IgD-negative memory B cell (primary cell): ENCODE results near the gene HIP1. TPM values are rescaled to one million over a fixed set of nuclear protein-coding genes. Genes with fewer than 3 reads are reported as not detected.
"Not testable (repeated sequence)": the region's sequence is repeated elsewhere in the genome, so short reads cannot be mapped to it uniquely, and the experiment has no call there.

Experiments used
- H3K27ac Mint-ChIP-seq, 3 donors: one replicate each; pipeline ENCODE4 v1.8.0; 2020 to 2022; ENCODE audit warnings: mild to moderate bottlenecking in 3 of 3, mixed read lengths in 3 of 3, moderate library complexity in 1 of 3
- H3K27me3 Mint-ChIP-seq: one replicate; pipeline ENCODE4 v1.8.0; 2021; ENCODE audit warnings: mixed read lengths
- H3K36me3 Mint-ChIP-seq: one replicate; pipeline ENCODE4 v1.8.0; 2020; ENCODE audit warnings: mild to moderate bottlenecking, mixed read lengths
- H3K4me1 Mint-ChIP-seq, 3 donors: one replicate each; pipeline ENCODE4 v1.8.0; 2020 to 2022; ENCODE audit warnings: mixed read lengths in 3 of 3, mild to moderate bottlenecking in 1 of 3
- H3K4me3 Mint-ChIP-seq, 4 donors: one replicate each; pipeline ENCODE4 v1.8.0; 2020 to 2022; ENCODE audit warnings: mild to moderate bottlenecking in 4 of 4, mixed read lengths in 4 of 4, moderate library complexity in 3 of 4
- H3K9me3 Mint-ChIP-seq, 3 donors: one replicate each; pipeline ENCODE4 v1.8.0; 2020 to 2021; ENCODE audit warnings: mixed read lengths in 3 of 3, mild to moderate bottlenecking in 1 of 3
- polyA plus RNA-seq: library from polyadenylated mRNA; unstranded; fragments of 300-500 nt; fragmentation: Illumina TruSeq; gene quantifications from one replicate; pipeline ENCODE4 v1.2.3, GENCODE V29; 2021

Gene HIP1
- polyA plus RNA-seq, 1 donor from 2014 or later: 3.4 TPM

GRCh38 chr7:75729851-75730274 lies 8.9 kb downstream of the HIP1 start:
- Mint-ChIP-seq H3K4me1 (peaks cover 18 to 24% (median 19%) of the 10 kb centered on the region in 3 donors), H3K36me3 (peaks cover 2% of the 10 kb centered on the region), H3K27ac (peak overlapping the region; percentile 2 to 51 (median 27)), H3K9me3 (no peaks in the 10 kb centered on the region), H3K27me3 (no peaks in the 10 kb centered on the region), H3K4me3 (peak overlapping the region in 2 of 4 donors; percentile 19 to 87)

DNA sequence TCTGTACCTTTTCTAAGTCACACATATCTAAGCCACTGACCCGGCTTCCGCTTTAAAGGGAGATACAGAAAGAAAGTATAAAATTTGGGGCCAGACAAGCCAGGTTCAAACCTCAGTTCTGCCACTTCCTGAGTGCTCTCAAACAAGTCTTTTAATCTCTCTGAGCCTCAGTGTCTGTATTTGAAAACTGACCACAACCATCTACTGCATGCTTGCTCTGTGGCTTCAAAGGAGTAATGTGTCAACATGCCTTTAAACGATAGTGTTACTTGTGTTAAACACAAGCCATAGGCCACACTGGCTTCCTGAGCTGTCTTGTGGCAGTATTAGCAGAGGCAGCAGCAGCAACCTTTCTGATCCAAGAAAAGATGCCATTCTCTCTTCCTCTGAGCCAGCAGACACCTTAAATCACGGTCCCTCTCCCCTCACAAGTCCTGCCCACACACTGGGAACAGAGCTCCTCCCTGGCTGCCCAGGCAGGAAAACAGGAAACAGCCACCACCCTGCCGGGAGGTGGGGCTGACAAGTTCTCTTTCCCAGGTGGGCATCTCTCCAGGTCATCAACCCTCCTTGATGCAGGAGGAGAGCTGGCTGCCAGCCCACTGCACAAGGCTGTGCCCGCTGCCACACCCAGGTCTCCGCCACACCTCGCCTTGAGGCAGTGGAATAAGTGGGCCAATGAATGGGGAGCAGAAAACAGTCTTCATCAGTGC lies 10.7 kb downstream of the HIP1 start:
- Mint-ChIP-seq H3K36me3 (no peaks in the 10 kb centered on the region), H3K9me3 (no peaks in the 10 kb centered on the region), H3K4me3 (peak overlapping the region in 1 of 4 donors; percentile 79), H3K27ac (peak overlapping the region in 2 of 3 donors; percentile 62 to 80), H3K27me3 (no peaks in the 10 kb centered on the region), H3K4me1 (peaks cover 16 to 18% (median 18%) of the 10 kb centered on the region in 3 donors)

GRCh38 chr7:75727351-75727750 lies 11.4 kb downstream of the HIP1 start:
- H3K27ac Mint-ChIP-seq, H3K36me3 Mint-ChIP-seq, H3K27me3 Mint-ChIP-seq, H3K4me3 Mint-ChIP-seq, H3K9me3 Mint-ChIP-seq: not testable (repeated sequence)
- peaks cover 16 to 18% (median 18%) of the 10 kb centered on the region in 3 donors for H3K4me1 Mint-ChIP-seq

- no peaks in the 10 kb centered on the region for H3K36me3 Mint-ChIP-seq
- H3K9me3 Mint-ChIP-seq: no peaks in the 10 kb centered on the region
- peaks cover 16 to 18% (median 18%) of the 10 kb centered on the region in 3 donors for H3K4me1 Mint-ChIP-seq
- no peaks in the 10 kb centered on the region for H3K27me3 Mint-ChIP-seq
- peak overlapping the region in 1 of 4 donors; percentile 17 for H3K4me3 Mint-ChIP-seq
- H3K27ac Mint-ChIP-seq: no peak overlapping the region
These were observed 13.4 kb downstream of the HIP1 start for GRCh38 chr7:75725306-75725705.

- Mint-ChIP-seq H3K27me3 (no peaks in the 10 kb centered on the region), H3K4me1 (peaks cover 11 to 13% (median 12%) of the 10 kb centered on the region in 3 donors), H3K4me3 (no peak overlapping the region), H3K36me3 (no peaks in the 10 kb centered on the region), H3K27ac (no peak overlapping the region), H3K9me3 (no peaks in the 10 kb centered on the region)
These were observed 15.3 kb downstream of the HIP1 start for GRCh38 chr7:75723444-75723843.

DNA sequence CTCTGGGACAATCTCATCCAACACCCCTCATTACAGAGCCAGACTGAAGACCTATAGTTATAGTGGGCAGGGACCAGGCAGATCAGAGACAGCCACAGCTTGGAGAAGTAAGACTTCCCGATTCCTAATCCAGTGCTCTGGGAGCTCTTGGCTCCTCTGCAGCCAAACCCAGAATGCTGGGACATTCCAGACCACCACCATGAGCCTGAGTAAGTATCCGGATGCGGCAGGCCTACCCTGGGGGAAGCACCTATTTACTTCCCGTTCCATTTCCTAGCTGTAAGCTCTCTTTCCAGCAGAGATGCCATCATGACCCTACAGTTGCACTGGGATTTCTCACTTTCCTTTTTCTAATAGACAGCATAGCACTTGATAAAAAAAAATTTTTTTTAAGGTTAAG lies 16.4 kb downstream of the HIP1 start:
- H3K36me3 Mint-ChIP-seq: no peaks in the 10 kb centered on the region
- H3K27ac Mint-ChIP-seq: no peak overlapping the region
- H3K27me3 Mint-ChIP-seq: no peaks in the 10 kb centered on the region
- no peaks in the 10 kb centered on the region for H3K9me3 Mint-ChIP-seq
- no peak overlapping the region for H3K4me3 Mint-ChIP-seq
- H3K4me1 Mint-ChIP-seq: peaks cover 5% of the 10 kb centered on the region in 3 donors

- not testable (repeated sequence) for H3K27ac Mint-ChIP-seq, H3K9me3 Mint-ChIP-seq
These were observed 16.8 kb downstream of the HIP1 start for GRCh38 chr7:75721922-75722321.

GRCh38 chr7:75721426-75721825 lies 17.3 kb downstream of the HIP1 start:
- no peak overlapping the region for H3K27ac Mint-ChIP-seq
- no peaks in the 10 kb centered on the region for H3K27me3 Mint-ChIP-seq
- H3K4me1 Mint-ChIP-seq: peaks cover 5% of the 10 kb centered on the region in 3 donors
- no peaks in the 10 kb centered on the region for H3K9me3 Mint-ChIP-seq
- no peaks in the 10 kb centered on the region for H3K36me3 Mint-ChIP-seq
- H3K4me3 Mint-ChIP-seq: no peak overlapping the region

More at GRCh38 chr7:75721922-75722321, 16.8 kb downstream of the HIP1 start:
- H3K27me3 Mint-ChIP-seq, H3K36me3 Mint-ChIP-seq, H3K4me3 Mint-ChIP-seq, H3K4me1 Mint-ChIP-seq: not testable (repeated sequence)

DNA sequence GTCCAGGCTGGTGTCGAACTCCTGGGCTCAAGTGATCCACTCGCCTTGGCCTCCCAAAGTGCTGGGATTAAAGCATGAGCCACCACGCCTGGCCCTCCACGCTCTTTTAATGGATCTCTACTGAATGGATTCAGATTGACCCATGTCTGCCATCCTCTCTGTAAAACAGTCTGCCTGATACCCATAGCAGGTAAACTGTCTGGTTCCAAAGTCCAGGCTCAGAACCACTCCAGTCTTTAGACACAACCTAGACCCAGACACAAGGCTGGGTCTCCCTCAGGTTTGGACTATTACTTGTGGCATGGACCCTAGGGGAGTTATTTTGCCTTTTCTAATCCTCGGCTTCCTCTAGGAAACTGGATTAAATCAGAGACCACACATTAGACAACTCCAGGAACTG lies 19.1 kb downstream of the HIP1 start:
- Mint-ChIP-seq H3K27me3 (no peaks in the 10 kb centered on the region), H3K9me3 (peaks cover 0 to 2% (median 0%) of the 10 kb centered on the region in 3 donors), H3K36me3 (peaks cover 5% of the 10 kb centered on the region), H3K4me1 (peaks cover 0 to 2% (median 0%) of the 10 kb centered on the region in 3 donors), H3K4me3 (no peak overlapping the region), H3K27ac (no peak overlapping the region)

DNA sequence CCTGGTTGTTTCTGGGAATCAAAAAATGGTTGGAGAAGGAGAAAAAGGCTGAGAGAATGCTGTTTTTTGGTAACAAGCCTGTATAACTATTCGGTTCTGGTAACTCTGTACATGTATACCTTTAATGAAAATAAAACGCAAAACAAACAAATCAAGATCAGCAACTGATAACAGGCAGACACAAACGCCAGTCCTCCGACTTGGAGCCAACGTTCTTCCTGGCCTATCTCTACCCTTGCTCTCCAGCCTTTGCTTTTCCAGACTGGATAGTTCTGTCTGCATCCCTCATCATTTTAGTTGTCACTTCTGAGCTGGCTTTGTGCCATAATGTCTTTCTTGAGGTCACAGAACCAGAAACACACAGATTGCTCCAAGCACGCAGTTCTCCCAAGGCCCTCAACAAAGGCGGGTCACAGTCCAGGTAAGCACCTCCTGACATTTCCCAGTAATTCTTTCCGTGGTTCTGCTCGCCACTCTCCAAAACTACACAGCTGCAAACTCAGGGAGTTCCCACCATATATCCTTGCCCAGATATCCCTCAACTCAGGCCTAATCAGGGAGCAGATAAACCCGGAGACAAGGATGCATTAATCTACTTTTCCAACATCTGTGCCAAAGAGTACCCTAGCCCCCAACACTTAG lies 20.2 kb downstream of the HIP1 start:
- no peak overlapping the region for H3K27ac Mint-ChIP-seq
- H3K27me3 Mint-ChIP-seq: no peaks in the 10 kb centered on the region
- peaks cover 0 to 2% (median 0%) of the 10 kb centered on the region in 3 donors for H3K4me1 Mint-ChIP-seq
- H3K36me3 Mint-ChIP-seq: peaks cover 5% of the 10 kb centered on the region
- H3K9me3 Mint-ChIP-seq: peaks cover 0 to 2% (median 0%) of the 10 kb centered on the region in 3 donors
- H3K4me3 Mint-ChIP-seq: no peak overlapping the region

- not testable (repeated sequence) for H3K36me3 Mint-ChIP-seq, H3K4me3 Mint-ChIP-seq, H3K9me3 Mint-ChIP-seq, H3K27me3 Mint-ChIP-seq, H3K4me1 Mint-ChIP-seq, H3K27ac Mint-ChIP-seq
These were observed 21.0 kb downstream of the HIP1 start for GRCh38 chr7:75717746-75718145.

- no peak overlapping the region for H3K27ac Mint-ChIP-seq
- H3K9me3 Mint-ChIP-seq: peaks cover 0 to 2% (median 2%) of the 10 kb centered on the region in 3 donors
- peaks cover 3% of the 10 kb centered on the region for H3K27me3 Mint-ChIP-seq
- H3K4me3 Mint-ChIP-seq: no peak overlapping the region
- peaks cover 3 to 9% (median 3%) of the 10 kb centered on the region in 3 donors for H3K4me1 Mint-ChIP-seq
- peaks cover 5% of the 10 kb centered on the region for H3K36me3 Mint-ChIP-seq
These were observed 21.6 kb downstream of the HIP1 start for GRCh38 chr7:75716992-75717626.

GRCh38 chr7:75715864-75716263 lies 22.9 kb downstream of the HIP1 start:
- H3K4me3 Mint-ChIP-seq: peak overlapping the region in 1 of 4 donors; percentile 46
- H3K27ac Mint-ChIP-seq: no peak overlapping the region
- peaks cover 2 to 5% (median 3%) of the 10 kb centered on the region in 3 donors for H3K9me3 Mint-ChIP-seq
- H3K4me1 Mint-ChIP-seq: peaks cover 5 to 13% (median 6%) of the 10 kb centered on the region in 3 donors
- peaks cover 7% of the 10 kb centered on the region for H3K36me3 Mint-ChIP-seq
- peaks cover 3% of the 10 kb centered on the region for H3K27me3 Mint-ChIP-seq

- Mint-ChIP-seq H3K27ac (no peak overlapping the region), H3K36me3 (peaks cover 10% of the 10 kb centered on the region), H3K4me3 (peak overlapping the region in 1 of 4 donors; percentile 72), H3K27me3 (peaks cover 3% of the 10 kb centered on the region), H3K4me1 (peaks cover 5 to 11% (median 6%) of the 10 kb centered on the region in 3 donors), H3K9me3 (peaks cover 6 to 11% (median 8%) of the 10 kb centered on the region in 3 donors)
These were observed 26.0 kb downstream of the HIP1 start for GRCh38 chr7:75712517-75713361.
